Measurements from ENCODE around the gene CAMK1. TPM values are rescaled to one million over a fixed set of nuclear protein-coding genes. Genes with fewer than 3 reads are reported as not detected.

CAMK1 gene
- total RNA-seq, 2 donors from 2014 or later: 10.9 to 34.9 TPM

- no peak overlapping the region for H3K27ac ChIP-seq
- peaks cover 5% of the 10 kb centered on the region for H3K4me1 ChIP-seq
- no peaks in the 10 kb centered on the region for H3K9me3 ChIP-seq
- DNase-seq: no peak
- 5 to 15% methylated on average over 11 of the region's 11 CpGs for WGBS, 2 donors
- no peak overlapping the region for H3K4me3 ChIP-seq
- no peaks in the 10 kb centered on the region for H3K27me3 ChIP-seq
- H3K36me3 ChIP-seq (replicated peaks in 1 of 2; ENCODE audit: insufficient read depth in 1 of 2, low read depth in 2 of 2): no peaks in the 10 kb centered on the region
- TF ChIP-seq, protein P1, sequence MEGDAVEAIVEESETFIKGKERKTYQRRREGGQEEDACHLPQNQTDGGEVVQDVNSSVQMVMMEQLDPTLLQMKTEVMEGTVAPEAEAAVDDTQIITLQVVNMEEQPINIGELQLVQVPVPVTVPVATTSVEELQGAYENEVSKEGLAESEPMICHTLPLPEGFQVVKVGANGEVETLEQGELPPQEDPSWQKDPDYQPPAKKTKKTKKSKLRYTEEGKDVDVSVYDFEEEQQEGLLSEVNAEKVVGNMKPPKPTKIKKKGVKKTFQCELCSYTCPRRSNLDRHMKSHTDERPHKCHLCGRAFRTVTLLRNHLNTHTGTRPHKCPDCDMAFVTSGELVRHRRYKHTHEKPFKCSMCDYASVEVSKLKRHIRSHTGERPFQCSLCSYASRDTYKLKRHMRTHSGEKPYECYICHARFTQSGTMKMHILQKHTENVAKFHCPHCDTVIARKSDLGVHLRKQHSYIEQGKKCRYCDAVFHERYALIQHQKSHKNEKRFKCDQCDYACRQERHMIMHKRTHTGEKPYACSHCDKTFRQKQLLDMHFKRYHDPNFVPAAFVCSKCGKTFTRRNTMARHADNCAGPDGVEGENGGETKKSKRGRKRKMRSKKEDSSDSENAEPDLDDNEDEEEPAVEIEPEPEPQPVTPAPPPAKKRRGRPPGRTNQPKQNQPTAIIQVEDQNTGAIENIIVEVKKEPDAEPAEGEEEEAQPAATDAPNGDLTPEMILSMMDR (IDR thresholded peaks at IDR 0.05): peak in 4 of 7 experiments; percentile 7 to 19 (median 10)
- TF ChIP-seq POLR2A (IDR thresholded peaks at IDR 0.05): no peak
- intact Hi-C loops (cut with DNase I): no loop called here
- ATAC-seq: no peak
Observed at GRCh38 chr3:9727041-9727595, 42.6 kb downstream of the CAMK1 start.

DNA sequence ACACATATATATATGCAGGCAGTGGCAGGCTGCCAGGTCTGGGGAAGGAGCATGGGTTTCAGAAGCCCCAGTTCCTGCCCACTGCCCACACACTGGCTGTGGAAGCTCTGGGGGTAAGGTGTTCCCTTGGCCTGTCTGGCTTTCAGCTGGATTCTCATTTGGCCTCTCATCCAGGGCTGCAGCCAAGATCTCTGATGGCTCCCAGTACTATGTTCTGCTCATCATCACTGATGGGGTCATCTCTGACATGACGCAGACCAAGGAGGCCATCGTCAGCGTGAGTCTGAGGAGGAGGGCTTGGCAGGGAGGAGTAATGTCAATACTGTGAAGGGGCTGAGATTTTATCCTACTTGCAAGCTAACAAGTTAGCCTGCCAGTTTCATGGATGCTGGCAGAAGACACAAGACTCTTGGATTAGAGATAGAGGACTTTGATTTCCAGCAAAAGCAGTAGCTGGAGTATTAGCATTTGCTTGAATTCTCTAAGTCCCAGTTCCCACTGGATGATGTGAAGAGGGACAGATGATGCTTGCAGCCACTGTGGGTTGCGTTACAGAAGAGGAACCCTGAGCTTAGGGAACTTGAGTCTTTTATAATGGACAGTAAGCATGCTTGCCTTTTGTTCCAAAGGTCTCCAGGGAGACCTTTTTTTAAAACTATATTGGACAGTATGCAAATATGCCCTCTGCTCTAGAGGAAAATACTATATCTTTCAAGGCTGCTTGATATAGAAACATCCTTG lies 43.8 kb downstream of the CAMK1 start:
- 71 to 74% methylated on average over 4 of the region's 4 CpGs for WGBS, 2 donors
- Histone ChIP-seq H3K4me1 (peaks cover 4% of the 10 kb centered on the region), H3K27ac (no peak overlapping the region), H3K4me3 (no peak overlapping the region), H3K9me3 (no peaks in the 10 kb centered on the region), H3K27me3 (no peaks in the 10 kb centered on the region), H3K36me3 (replicated peaks in 1 of 2; ENCODE audit: insufficient read depth in 1 of 2, low read depth in 2 of 2) (no peaks in the 10 kb centered on the region)
- DNase-seq (no peak), ATAC-seq (no peak)
- intact Hi-C loops (cut with DNase I): no loop called here
- TF ChIP-seq, protein P1 (IDR thresholded peaks at IDR 0.05): no peak
- TF ChIP-seq POLR2A (IDR thresholded peaks at IDR 0.05): no peak

GRCh38 chr3:9721700-9722060 lies 48.1 kb downstream of the CAMK1 start:
- WGBS, 2 donors: 72 to 75% methylated on average over 2 of the region's 2 CpGs
- Histone ChIP-seq H3K4me1 (no peaks in the 10 kb centered on the region), H3K27ac (no peak overlapping the region), H3K4me3 (no peak overlapping the region), H3K9me3 (no peaks in the 10 kb centered on the region), H3K27me3 (no peaks in the 10 kb centered on the region), H3K36me3 (replicated peaks in 1 of 2; ENCODE audit: insufficient read depth in 1 of 2, low read depth in 2 of 2) (no peaks in the 10 kb centered on the region)
- no peak for TF ChIP-seq POLR2A (IDR thresholded peaks at IDR 0.05)
- TF ChIP-seq, protein P1 (IDR thresholded peaks at IDR 0.05): no peak
- no peak for DNase-seq
- intact Hi-C loops (cut with DNase I): no loop called here
- ATAC-seq: no peak

- TF ChIP-seq POLR2A (IDR thresholded peaks at IDR 0.05): no peak
- TF ChIP-seq, protein P1 (IDR thresholded peaks at IDR 0.05): no peak
- intact Hi-C loops (cut with DNase I): no loop called here
- no peak overlapping the region for H3K27ac ChIP-seq
- no peaks in the 10 kb centered on the region for H3K9me3 ChIP-seq
- H3K36me3 ChIP-seq (replicated peaks in 1 of 2; ENCODE audit: insufficient read depth in 1 of 2, low read depth in 2 of 2): no peaks in the 10 kb centered on the region
- DNase-seq (no peak), ATAC-seq (no peak)
- WGBS, 2 donors: 25 to 28% methylated on average over 7 of the region's 7 CpGs
- no peaks in the 10 kb centered on the region for H3K27me3 ChIP-seq
- peaks cover under 1% of the 10 kb centered on the region for H3K4me1 ChIP-seq
- H3K4me3 ChIP-seq: no peak overlapping the region
Observed at GRCh38 chr3:9721015-9721699, 48.6 kb downstream of the CAMK1 start.

Data from body of pancreas (tissue), 4 donors.